NCI-H1048 (cell line): ENCODE data around the gene PCF11.
"Not testable (repeated sequence)": the region's sequence is repeated elsewhere in the genome, so short reads cannot be mapped to it uniquely, and the experiment has no call there.

ENCODE experiments used
- DNase-seq: peaks from one replicate; lab custom pipeline; 2025; lab: John Stamatoyannopoulos, UW

Gene PCF11

GRCh38 chr11:83191491-83191890, 34.6 kb downstream of the PCF11 start:
- no peak for DNase-seq

DNA sequence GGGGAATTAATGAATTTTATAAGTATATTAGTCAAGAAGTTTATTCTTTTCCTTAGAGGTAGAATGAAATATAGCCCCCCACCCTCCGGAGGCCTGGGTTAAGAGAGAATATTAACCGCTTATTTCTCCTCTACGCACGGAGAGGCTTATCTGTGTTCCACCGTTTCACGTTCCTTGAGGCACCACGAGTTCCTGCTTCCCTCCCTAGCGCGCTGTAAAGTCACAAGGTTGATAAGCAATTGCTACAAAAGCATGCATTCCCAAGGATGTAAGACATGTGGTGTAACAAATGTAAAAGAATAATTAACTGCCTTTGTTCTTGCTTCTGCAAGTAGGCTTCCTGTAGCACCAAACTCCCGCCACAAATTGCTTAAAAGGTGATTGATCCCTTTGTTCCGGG, 35.1 kb downstream of the PCF11 start:
- DNase-seq = no peak

- no peak for DNase-seq
Observed at GRCh38 chr11:83192606-83193245, 35.8 kb downstream of the PCF11 start.

- peak; percentile 85 for DNase-seq
Observed at GRCh38 chr11:83193315-83194280, 36.7 kb downstream of the PCF11 start, which contains the start of gene ANKRD42. TSS of gene ANKRD42 (plus strand) at chr11:83193712. CDS start at chr11:83194671, 959 bp downstream.

GRCh38 chr11:83194281-83195142, 37.6 kb downstream of the PCF11 start:
- no peak for DNase-seq

GRCh38 chr11:83195143-83195466, 38.2 kb downstream of the PCF11 start:
- DNase-seq = no peak

GRCh38 chr11:83195649-83196048, 38.7 kb downstream of the PCF11 start:
- DNase-seq = no peak

GRCh38 chr11:83200035-83200434, 43.1 kb downstream of the PCF11 start:
- DNase-seq = no peak

DNA sequence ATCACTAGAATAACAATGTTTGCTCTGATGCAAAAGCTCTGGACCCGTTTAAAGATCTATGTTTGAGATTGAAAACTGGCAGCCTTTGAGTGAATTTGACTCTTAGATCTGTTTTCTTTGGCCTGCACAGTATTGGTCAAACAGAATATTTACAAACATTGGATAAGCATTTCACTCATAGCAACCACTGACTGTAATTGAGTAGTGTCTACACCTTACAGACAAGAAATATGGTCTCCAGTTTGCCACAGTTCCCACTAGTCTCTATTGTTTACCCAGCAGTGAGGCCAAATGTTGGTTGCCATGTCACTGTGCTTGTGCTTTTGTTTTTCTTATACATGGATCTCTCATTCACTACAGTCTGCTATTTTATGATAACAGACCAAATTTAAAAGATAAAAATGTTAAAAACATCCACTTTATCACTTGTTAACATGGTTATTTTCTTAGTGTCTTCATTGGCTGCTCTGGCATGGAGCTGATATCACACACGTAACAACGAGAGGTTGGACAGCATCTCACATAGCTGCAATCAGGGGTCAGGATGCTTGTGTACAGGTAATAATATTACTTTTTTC, 48.8 kb downstream of the PCF11 start:
- no peak for DNase-seq

- DNase-seq = no peak
Observed at GRCh38 chr11:83206221-83206620, 49.3 kb downstream of the PCF11 start.

GRCh38 chr11:83206771-83207382, 49.9 kb downstream of the PCF11 start:
- DNase-seq = not testable (repeated sequence)

- DNase-seq = no peak
Observed at GRCh38 chr11:83219095-83219494, 62.2 kb downstream of the PCF11 start.

DNA sequence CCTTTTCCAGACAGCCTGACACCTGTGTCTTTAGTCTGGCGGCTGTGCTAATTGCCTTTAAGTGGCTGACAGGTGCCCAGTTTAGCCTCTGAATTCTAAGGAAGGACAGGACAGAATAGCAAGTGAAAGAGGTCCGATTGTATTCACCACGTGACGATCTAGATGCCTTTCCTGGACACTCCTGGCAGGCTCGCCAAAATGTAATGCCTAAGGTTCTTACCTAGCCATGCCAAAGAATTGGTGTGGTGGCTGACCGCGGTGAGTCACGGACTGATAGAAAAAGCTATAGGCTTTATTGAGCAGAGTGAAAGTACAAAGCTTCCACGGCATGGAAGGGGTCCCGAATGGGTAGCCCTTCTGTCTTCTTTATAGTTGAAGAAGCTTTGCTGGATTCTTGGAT, 63.3 kb downstream of the PCF11 start:
- no peak for DNase-seq

- no peak for DNase-seq
Observed at GRCh38 chr11:83221694-83222093, 64.8 kb downstream of the PCF11 start.

GRCh38 chr11:83222499-83222898, 65.6 kb downstream of the PCF11 start:
- DNase-seq = no peak

- DNase-seq = no peak
Observed at GRCh38 chr11:83223457-83223856, 66.5 kb downstream of the PCF11 start.

DNA sequence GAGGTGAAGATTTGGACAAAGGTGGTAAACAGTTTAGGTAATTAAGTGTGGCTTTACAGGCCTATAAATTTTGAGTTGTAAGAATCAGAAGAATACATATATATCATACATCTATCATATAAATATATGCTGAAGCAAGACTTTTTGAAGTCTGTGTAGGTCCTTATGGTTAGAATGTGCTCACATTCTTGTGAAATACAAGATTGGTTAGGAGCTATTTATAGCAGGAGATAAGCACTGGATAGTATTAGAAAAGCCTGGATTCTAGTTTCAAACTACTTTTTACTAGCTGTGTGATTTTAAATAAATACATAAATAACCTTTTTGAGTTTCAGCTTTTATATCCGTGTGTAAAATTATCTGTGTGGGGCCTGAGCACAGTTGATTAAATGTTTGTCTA, 78.9 kb downstream of the PCF11 start:
- no peak for DNase-seq
